Stimulated activated CD4-positive, alpha-beta T cell treated with anti-CD3 and anti-CD28 coated beads, TNF-alpha, amount 100 ng/mL, for 1 hour (primary cell): ENCODE data around the gene PEAK3.

ENCODE experiments used
- DNase-seq, 3 donors: peaks; one replicate each; pipeline ENCODE4 v3.0.0-alpha.2; 2020; ENCODE audit warnings: low read depth in 3 of 3, low spot score in 1 of 3

Gene PEAK3

GRCh38 chr19:2226051-2226839 lies 55.7 kb downstream of the PEAK3 start:
- DNase-seq, result no peak

GRCh38 chr19:2225415-2226050 lies 56.4 kb downstream of the PEAK3 start:
- DNase-seq, result no peak

GRCh38 chr19:2224754-2225349 lies 57.1 kb downstream of the PEAK3 start:
- DNase-seq, result no peak
